ENCODE data around the gene CHM.

Gene CHM

DNA sequence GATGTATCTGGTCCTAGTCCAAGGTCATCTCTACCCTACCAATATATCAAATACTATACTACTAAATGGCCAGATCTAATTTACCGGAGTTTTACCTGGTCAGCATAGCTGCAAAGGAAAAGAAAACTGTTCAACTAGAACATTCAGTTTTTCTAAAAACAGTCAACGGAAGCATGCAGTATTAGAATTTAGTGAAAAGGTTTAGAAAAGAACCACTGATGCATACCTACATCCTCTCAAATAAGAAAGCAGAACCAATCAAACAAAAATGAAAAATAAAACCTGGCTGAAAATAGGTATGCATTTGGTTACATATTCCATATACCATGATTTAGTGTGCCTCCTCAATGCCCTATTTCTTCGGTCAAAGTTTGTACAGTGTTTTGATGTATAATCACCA lies 140.0 kb downstream of the CHM start:
- DNase-seq (ENCODE audit: low read depth in 2 of 2): no peak

DNA sequence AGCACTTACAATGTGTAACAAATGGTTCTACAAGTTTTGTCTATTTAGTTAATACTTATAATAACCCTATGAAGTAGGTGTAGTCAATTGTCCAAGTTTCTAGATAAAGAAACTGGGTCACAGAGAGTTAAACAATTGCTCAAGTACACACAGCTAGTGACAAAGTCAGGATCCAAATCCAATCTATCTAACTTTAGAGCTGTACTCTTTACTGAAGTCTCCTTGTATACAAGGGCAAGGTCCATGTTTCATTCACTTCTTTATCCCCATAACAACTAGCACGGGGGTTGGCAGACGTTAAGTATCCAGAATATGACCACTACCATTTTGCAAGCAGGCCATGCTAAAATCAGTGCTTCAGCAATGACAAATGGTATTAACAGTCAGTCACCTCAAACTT lies 141.0 kb downstream of the CHM start:
- DNase-seq (ENCODE audit: low read depth in 2 of 2): no peak

DNA sequence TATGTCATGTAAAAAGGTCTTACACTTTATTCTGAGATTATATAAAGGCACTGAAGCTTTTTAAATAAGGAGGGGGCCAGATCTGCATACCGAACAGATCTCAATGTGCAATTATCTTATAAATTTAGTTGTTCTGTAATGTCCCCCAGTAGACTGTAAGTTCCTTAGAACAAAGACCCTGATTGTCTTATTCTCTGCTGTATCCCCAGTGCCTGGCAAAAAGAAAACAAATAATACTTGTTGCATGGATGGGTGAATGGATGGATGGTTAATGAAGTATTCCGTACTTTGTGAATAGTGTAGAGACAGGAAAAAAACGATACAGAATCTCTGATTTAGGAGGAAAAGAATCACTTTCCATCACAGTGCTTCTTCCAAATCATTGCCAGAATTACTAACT lies 141.5 kb downstream of the CHM start:
- no peak for DNase-seq (ENCODE audit: low read depth in 2 of 2)

DNA sequence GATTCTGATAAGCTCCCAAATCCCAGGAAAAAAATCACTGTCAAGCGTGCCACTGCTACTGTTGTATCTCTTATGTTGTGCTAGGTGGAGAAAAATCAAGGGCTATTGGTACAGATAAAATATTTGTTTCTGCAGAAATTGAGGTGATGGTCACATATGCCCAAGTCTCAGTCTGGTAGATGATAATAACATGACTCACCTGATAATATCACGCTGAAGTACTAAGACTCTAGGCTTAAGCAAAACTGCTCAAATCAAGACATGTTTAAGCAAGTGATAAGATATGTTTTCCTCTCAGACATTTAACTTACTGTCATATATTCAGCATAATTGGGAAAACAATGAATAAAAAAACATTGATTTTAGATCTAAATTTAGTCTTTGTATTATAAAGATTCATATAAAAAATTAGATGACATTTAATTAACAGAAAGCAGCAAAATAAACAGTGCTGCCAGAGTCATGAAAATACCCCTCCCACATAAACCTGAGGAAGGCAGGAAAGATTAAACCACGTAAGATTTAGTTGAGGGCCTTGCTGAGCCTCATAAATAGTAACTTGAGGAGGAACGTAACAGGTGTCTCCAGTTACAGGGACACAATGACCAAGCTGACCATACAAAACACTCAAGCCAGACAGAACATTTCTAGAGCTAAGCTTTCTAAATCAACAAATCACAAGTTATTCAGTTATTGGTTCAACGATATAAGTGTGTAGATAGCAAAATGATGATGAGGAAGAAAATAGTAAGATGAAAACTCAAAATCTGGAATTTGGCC lies 143.5 kb downstream of the CHM start:
- DNase-seq (ENCODE audit: low read depth in 2 of 2): no peak

DNA sequence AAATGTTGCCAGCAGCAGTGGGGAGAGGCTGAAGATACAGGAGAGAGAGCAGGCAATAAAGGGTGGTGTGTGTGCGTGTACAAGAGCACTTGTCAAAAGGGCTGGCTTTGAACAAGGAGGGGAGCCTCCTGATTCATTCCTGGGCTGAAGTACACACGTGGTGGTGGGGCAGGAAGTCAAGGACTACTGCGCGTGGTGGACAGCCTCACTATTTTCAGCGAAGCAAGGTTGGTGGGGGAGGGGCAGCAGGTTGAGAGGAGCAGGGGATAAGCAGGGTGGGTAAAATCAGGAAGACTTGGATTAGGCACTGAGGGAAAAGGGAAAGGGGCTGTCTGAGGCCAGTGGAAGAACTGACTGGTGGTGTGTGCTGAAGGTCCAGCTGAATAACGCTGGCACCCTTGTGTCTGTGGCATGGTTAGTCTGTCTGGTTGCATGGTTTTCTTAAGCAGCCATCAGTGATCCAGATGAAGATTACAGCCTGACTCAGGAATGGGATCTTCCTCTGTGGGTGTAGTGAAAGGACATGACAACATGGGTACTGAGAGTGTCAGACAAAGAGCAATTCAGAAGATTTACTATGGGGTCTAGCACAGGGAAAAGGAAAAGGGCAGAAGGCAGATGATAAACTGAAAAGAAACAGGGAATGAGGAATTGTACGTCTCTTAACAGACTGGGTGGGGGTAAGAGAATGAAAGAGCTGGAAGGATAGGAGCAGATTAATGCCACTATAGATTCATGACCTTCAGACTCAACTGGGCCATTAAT lies 149.8 kb downstream of the CHM start:
- DNase-seq (ENCODE audit: low read depth in 2 of 2): no peak

DNA sequence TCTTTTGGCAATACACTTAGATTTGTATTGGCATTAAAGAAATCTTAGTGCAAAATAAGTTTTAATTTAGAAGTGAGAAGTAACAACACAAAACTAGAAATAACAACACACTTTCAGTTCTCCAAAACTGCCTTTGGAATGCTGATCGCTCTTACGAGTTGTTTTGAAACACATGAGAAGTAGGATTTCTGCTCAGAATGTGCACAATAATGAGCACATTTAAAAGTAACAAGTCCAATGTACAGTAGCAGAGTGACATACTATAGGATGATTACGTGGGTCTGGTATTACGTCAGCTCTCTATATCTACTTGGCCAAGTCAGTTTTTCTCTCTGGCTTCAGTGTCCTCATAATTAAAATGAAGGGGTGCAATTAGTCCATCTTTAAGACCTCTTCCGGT lies 164.8 kb downstream of the CHM start:
- DNase-seq (ENCODE audit: low read depth in 2 of 2): no peak

DNA sequence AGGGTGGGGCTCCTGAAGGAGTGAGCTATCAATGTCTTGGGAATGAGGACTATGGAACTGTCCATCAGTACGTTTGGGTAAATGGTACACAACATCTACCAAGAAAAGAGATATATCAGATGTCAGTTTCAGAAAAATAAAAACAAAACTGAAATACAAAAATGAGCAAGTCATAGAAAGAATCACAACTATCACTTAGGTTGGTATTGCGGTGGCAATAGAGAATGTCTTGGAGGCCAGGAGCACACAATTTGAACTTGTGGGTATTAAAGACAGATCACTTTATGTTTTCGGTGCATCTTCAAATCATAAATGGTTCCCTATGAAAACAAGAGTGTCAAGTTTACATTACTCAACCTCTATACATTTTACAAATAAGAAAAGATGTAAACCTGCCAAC lies 176.8 kb downstream of the CHM start:
- no peak for DNase-seq (ENCODE audit: low read depth in 2 of 2)

DNA sequence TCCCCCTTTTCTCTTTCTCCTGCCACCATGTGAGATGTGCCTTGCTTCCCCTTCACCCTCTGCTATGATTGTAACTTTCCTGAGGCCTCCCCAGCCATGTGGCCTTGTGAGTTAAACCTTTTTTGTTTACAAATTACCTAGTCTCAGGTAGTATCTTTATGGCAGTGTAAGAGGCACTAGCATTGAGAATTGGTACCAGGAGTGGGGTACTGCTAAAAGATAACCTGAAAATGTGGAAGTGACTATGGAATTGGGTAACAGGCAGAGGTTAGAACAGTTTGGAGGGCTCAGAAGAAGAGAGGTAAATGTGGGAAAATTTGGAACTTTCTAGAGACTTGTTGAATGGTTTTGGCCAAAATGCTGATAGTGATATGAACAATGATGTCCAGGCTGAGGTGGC lies 182.0 kb downstream of the CHM start:
- DNase-seq (ENCODE audit: low read depth in 2 of 2): no peak

DNA sequence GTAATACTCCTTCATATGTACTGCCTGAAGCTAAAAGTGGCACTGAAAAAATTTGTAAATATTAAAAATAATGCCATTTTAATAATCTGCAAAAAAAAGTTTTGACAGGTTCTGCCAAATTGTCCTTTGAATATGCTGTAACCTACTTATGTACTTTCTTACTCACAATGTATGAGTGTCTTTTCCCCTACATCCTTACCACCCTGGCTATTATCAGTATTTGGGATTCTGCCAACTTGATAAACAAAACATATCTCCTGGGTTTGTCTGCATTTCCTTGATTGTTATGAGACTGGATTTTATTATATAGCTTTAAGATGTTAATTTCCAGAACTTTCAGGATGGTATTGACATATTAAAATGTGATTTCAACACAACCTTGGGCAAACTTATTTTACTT lies 187.9 kb downstream of the CHM start:
- no peak for DNase-seq (ENCODE audit: low read depth in 2 of 2)

DNA sequence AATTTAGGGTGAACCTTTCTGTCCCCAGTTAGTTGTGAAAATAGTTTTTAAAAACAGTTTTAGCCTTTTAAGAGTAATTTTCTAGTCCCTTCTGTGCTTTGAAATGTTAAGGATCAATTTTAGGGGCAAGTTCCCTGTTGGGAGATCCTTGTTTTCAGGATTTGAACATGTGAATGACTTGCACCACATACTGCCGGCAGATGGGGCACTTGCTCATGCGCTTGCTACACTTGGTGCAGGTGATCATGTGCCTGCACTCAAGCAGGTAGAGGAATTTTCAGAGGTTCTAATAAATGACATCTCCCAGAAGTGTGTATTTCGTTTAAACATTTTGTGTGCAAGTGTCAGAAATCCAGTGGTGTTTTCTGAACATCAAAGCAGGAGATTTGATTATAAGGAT lies 195.9 kb downstream of the CHM start:
- no peak for DNase-seq (ENCODE audit: low read depth in 2 of 2)

DNA sequence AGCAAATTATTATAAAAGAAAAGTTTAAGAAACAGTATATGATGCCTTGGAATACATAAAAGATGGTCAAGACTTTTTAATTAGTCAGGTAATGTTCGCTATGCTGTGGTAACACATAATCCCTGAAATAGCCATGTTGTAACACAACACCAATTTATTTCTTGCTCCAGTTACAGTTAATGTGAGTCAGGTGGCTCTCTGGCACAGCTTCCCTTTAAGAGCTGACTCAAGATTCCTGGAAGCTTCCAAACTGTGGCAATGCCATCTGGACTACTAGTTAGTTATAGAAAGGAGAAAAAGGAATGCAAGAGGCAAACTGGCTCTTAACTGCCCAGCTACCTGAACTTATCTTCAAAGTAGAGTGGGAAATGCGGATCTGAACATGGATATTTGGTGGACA lies 210.5 kb downstream of the CHM start:
- no peak for DNase-seq (ENCODE audit: low read depth in 2 of 2)

DNA sequence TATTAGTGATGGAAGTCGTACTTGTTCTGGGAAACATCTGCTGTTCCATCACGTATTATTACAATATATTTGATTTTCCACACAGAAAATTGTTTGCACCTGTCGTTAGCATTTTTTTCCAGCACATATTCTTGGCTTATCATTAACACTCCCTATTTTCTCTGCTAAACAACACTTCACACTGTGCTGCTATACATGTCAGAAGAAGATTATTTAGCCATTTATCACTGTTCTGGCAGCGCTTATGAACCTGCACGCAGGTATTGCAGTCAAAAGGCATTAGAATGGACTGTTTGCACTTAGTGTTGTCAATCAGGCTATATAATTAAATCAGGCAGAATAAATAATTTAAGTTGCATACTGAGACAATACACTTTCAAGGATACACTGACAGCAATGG lies 218.6 kb downstream of the CHM start:
- DNase-seq (ENCODE audit: low read depth in 2 of 2): no peak

DNA sequence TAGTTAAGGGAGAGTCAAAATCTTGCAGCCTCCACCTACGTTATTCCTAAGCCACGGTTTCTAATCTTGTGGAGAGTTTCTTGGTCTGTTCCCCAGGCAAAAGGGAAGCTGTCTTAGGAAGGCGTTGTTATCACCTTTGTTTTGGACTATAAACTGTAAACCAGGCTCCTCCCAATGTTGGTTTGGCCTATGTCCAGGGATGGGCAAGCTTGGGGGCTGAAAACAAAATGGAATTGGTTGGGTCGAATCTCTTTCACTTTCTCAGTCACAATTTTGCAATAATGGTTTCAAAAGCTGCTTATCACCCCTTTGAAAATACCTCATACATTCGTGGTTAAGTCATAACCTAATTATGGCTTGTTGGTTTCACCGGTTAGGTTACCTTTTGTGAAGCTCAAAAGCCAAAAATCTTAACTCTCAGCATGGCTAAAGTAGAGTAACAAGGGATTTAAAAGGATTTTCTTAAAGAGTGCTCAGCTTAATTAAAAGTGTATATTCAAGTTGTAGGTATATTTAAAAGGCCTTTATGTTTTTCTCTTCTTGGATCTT lies 232.1 kb downstream of the CHM start:
- DNase-seq (ENCODE audit: low read depth in 2 of 2): no peak
